BLaER1 (cell line): ENCODE measurements around the gene ZNF497.
"Not testable (repeated sequence)": the region's sequence is repeated elsewhere in the genome, so short reads cannot be mapped to it uniquely, and the experiment has no call there.

ENCODE experiments used
- H3K27ac ChIP-seq: shearing (Covaris generic); formaldehyde crosslinking; 2 replicates; pipeline ENCODE4 v1.8.1; 2022
- H3K27me3 ChIP-seq: shearing (Covaris generic); formaldehyde crosslinking; 2 replicates; pipeline ENCODE4 v1.8.1; 2022
- H3K36me3 ChIP-seq: shearing (Covaris generic); formaldehyde crosslinking; 2 replicates; pipeline ENCODE4 v1.8.1; 2022
- H3K4me1 ChIP-seq: shearing (Covaris generic); formaldehyde crosslinking; 2 replicates; pipeline ENCODE4 v1.8.1; 2022
- H3K4me2 ChIP-seq: shearing (Covaris generic); formaldehyde crosslinking; 2 replicates; pipeline ENCODE4 v1.8.1; 2022
- H3K4me3 ChIP-seq: shearing (Covaris generic); formaldehyde crosslinking; 2 replicates; pipeline ENCODE4 v1.8.1; 2022
- H3K9ac ChIP-seq: shearing (Covaris generic); formaldehyde crosslinking; 2 replicates; pipeline ENCODE4 v1.8.1; 2022
- H3K9me3 ChIP-seq: shearing (Covaris generic); formaldehyde crosslinking; 2 replicates; pipeline ENCODE4 v1.8.1; 2022
- H4K20me1 ChIP-seq: shearing (Covaris generic); formaldehyde crosslinking; 2 replicates; pipeline ENCODE4 v1.8.1; 2022
- Cebpa-rat ChIP-seq: shearing (Covaris generic); IDR thresholded peaks from 2 replicates; pipeline ENCODE4 v1.8.1; 2022

Gene ZNF497

GRCh38 chr19:58318297-58318696, 44.3 kb downstream of the ZNF497 start:
- H3K27ac ChIP-seq = no peak overlapping the region
- H4K20me1 ChIP-seq = peaks cover 89% of the 10 kb centered on the region
- no peak overlapping the region for H3K4me3 ChIP-seq
- H3K4me1 ChIP-seq = no peaks in the 10 kb centered on the region
- peaks cover 68% of the 10 kb centered on the region for H3K36me3 ChIP-seq
- H3K27me3 ChIP-seq = no peaks in the 10 kb centered on the region
- no peak overlapping the region for H3K4me2 ChIP-seq
- no peaks in the 10 kb centered on the region for H3K9me3 ChIP-seq
- TF ChIP-seq Cebpa-rat = no peak
- H3K9ac ChIP-seq = no peak overlapping the region

GRCh38 chr19:58317476-58318072, 45.0 kb downstream of the ZNF497 start:
- no peaks in the 10 kb centered on the region for H3K9me3 ChIP-seq
- peaks cover 68% of the 10 kb centered on the region for H3K36me3 ChIP-seq
- H3K27me3 ChIP-seq = no peaks in the 10 kb centered on the region
- peaks cover 89% of the 10 kb centered on the region for H4K20me1 ChIP-seq
- no peak overlapping the region for H3K9ac ChIP-seq
- H3K4me3 ChIP-seq = no peak overlapping the region
- H3K4me2 ChIP-seq = no peak overlapping the region
- no peak overlapping the region for H3K27ac ChIP-seq
- H3K4me1 ChIP-seq = no peaks in the 10 kb centered on the region
- TF ChIP-seq Cebpa-rat = no peak

DNA sequence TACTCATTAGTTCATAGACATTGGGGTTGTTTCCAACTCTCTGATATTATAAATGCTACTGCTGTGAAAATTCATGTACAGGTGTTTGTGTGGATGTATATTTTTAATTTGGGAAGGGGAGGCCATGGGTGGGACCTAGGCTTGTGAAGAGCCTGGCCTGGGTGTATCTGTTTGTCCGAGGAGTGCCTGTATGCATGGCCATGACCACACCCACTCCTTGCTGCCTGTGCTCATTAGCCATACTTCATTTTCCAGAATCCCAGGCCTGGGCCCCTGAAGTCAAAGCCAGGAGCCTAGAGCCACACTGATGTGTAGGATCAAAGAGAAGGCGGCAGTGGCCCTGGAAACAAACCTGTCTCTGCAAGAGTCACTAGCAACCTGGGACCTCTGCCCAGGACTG, 47.0 kb downstream of the ZNF497 start:
- Histone ChIP-seq H3K36me3 (peaks cover 80% of the 10 kb centered on the region), H3K9me3 (no peaks in the 10 kb centered on the region), H4K20me1 (peaks cover 94% of the 10 kb centered on the region)

GRCh38 chr19:58311345-58311865, 51.1 kb downstream of the ZNF497 start:
- Histone ChIP-seq H3K4me3 (no peak overlapping the region), H3K9me3 (no peaks in the 10 kb centered on the region), H3K27ac (no peak overlapping the region), H4K20me1 (peaks cover 86% of the 10 kb centered on the region), H3K4me1 (peaks cover 9% of the 10 kb centered on the region), H3K36me3 (peaks cover 99% of the 10 kb centered on the region), H3K4me2 (no peak overlapping the region), H3K9ac (no peak overlapping the region), H3K27me3 (no peaks in the 10 kb centered on the region)
- TF ChIP-seq Cebpa-rat = no peak

More for the DNA sequence above, 47.0 kb downstream of the ZNF497 start:
- TF ChIP-seq Cebpa-rat = no peak
- Histone ChIP-seq H3K4me1 (no peaks in the 10 kb centered on the region), H3K4me2 (no peak overlapping the region), H3K27me3 (no peaks in the 10 kb centered on the region), H3K4me3 (no peak overlapping the region), H3K27ac (no peak overlapping the region), H3K9ac (no peak overlapping the region)

DNA sequence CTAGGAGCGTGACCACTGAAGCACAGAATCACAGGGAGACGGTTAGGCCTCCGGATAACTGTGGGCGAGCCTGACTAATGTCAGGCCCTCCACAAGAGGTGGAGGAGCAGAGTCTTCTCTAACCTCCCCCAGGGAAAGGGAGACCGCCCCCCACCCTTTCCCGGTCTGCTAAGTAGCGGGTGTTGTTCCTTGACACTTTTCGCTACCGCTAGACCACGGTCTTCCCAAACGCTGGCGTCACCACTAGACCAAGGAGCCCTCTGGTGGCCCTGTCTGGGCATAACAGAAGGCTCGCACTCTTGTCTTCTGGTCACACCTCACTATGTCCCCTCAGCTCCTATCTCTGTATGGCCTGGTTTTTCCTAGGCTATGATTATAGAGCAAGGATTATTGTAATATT, 51.9 kb downstream of the ZNF497 start:
- H3K4me2 ChIP-seq, H3K9ac ChIP-seq, H3K4me3 ChIP-seq, H3K27ac ChIP-seq, H3K9me3 ChIP-seq, H3K27me3 ChIP-seq: not testable (repeated sequence)
- Histone ChIP-seq H4K20me1 (peaks cover 83% of the 10 kb centered on the region), H3K36me3 (peaks cover 95% of the 10 kb centered on the region), H3K4me1 (peaks cover 14% of the 10 kb centered on the region)

- Histone ChIP-seq H4K20me1 (peaks cover 78% of the 10 kb centered on the region), H3K27me3 (no peaks in the 10 kb centered on the region), H3K36me3 (peaks cover 74% of the 10 kb centered on the region), H3K9ac (no peak overlapping the region), H3K4me1 (peaks cover 22% of the 10 kb centered on the region), H3K27ac (no peak overlapping the region), H3K4me3 (no peak overlapping the region), H3K4me2 (no peak overlapping the region), H3K9me3 (no peaks in the 10 kb centered on the region)
- TF ChIP-seq Cebpa-rat = no peak
Measured at GRCh38 chr19:58307736-58308135, 54.8 kb downstream of the ZNF497 start.

DNA sequence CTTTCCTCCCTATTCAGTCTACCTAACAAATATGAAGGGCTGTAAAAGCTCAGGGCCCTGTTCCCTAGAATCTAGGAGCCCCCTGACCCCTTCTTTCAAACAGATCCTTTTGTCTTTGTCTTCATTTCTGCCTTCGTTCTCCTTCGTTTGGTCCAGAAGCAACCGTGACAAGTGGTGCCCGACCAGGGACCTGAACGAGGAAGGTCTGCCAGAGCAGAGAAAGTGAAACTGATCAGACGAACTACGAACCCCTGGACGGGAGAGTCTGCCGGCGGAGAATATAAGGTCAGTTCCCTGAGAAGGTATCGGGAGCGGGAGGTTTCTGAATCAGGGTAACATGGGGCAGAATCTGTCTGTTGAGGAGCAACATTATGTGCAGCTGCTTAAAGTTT, 56.6 kb downstream of the ZNF497 start:
- H3K27me3 ChIP-seq = no peaks in the 10 kb centered on the region
- H4K20me1 ChIP-seq = peaks cover 77% of the 10 kb centered on the region
- TF ChIP-seq Cebpa-rat = no peak
- H3K36me3 ChIP-seq = peaks cover 71% of the 10 kb centered on the region
- H3K4me1 ChIP-seq = peaks cover 22% of the 10 kb centered on the region
- H3K9me3 ChIP-seq = no peaks in the 10 kb centered on the region; the same call in 1 of the 2 replicates
- peak overlapping the region; percentile 93 for H3K4me2 ChIP-seq
- peak overlapping the region; percentile 79 for H3K4me3 ChIP-seq
- H3K9ac ChIP-seq = peak overlapping the region; percentile 87
- peak overlapping the region; percentile 85 for H3K27ac ChIP-seq

DNA sequence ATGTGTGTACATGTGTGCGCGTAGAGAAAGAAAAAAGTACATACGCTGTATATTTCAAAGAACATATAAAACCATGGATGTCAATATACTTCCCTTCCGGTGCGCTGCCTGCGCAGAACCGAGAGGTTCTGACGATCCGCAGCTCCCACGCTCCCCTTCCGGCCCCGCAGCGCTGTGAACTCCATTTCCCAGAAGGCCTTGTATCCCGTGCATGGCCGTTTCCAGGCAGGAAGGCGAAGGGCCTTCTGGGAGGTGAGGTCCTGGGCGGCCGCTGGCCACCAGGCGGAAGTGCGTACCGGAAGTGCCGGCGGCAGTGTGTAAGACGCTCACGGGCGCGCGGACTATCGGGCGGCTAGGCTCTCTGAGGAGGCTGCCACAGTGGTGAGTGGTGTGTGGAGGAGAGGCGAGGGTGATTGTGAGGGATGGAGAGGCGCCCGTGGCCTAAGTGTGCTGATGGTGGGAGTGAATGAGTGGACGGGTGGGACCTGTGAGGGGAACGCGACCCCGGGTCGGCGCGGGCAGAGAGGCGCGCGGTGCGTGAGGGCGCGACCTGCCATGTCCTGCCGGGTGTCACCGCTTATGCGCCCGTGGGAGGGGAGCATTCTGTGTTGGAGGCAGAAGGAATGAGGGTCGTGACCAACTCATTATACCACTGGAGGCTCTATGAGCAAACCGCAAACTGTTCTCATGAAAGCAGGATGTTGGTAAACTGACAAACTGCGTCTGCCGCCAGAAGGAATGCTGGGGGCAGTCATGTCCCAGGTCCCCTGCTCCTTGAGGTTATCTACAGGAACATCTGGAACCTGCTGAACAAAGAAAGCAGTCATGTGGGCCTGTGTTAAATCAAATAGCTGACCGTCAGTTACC, 57.3 kb downstream of the ZNF497 start, which contains the start of gene ERVK3-1:
Gene ERVK3-1, plus strand, starts transcription at position 313 of the 867 bp plus-strand sequence. CDS start 6,792 bp downstream, outside the sequence.
- Histone ChIP-seq H3K36me3 (peaks cover 71% of the 10 kb centered on the region), H4K20me1 (peaks cover 77% of the 10 kb centered on the region), H3K27me3 (no peaks in the 10 kb centered on the region), H3K27ac (peak within 1 kb of the TSS; percentile 85), H3K4me1 (peaks cover 22% of the 10 kb centered on the region), H3K9me3 (no peaks in the 10 kb centered on the region; the same call in 1 of the 2 replicates), H3K4me2 (peak within 1 kb of the TSS; percentile 93), H3K4me3 (peak within 1 kb of the TSS; percentile 79), H3K9ac (peak within 1 kb of the TSS; percentile 87)
- TF ChIP-seq Cebpa-rat = no peak

DNA sequence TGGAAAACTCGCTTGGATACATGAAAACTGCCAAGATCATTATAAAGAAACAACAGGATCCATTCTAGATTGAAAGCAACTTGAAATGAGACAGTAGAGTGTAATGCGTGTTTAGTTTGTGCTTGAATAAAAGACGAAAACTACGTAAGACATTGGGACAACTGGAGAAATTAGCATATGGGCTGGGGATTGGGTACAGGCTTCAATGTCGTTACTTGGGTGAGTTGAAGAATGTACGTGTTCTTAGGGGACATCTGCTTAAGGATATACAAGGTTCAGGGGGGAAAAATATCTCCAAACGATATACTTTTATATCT, 57.8 kb downstream of the ZNF497 start:
- peaks cover 78% of the 10 kb centered on the region for H4K20me1 ChIP-seq
- H3K36me3 ChIP-seq = peaks cover 71% of the 10 kb centered on the region
- no peak overlapping the region; the same call in 1 of the 2 replicates for H3K9ac ChIP-seq
- peaks cover 22% of the 10 kb centered on the region for H3K4me1 ChIP-seq
- H3K27me3 ChIP-seq = no peaks in the 10 kb centered on the region
- peak overlapping the region; percentile 79 for H3K4me3 ChIP-seq
- H3K4me2 ChIP-seq = peak overlapping the region; percentile 93
- H3K9me3 ChIP-seq = no peaks in the 10 kb centered on the region; the same call in 1 of the 2 replicates
- no peak for TF ChIP-seq Cebpa-rat
- H3K27ac ChIP-seq = no peak overlapping the region
